Measurements from ENCODE around the gene ARPC5L.
"Not testable (repeated sequence)": the region's sequence is repeated elsewhere in the genome, so short reads cannot be mapped to it uniquely, and the experiment has no call there.

Gene ARPC5L

GRCh38 chr9:124894741-124895170 lies 32.8 kb downstream of the ARPC5L start:
- peak in 1 of 2 experiments; percentile 18 for DNase-seq

- DNase-seq: no peak
Measured at GRCh38 chr9:124897570-124898460, 35.9 kb downstream of the ARPC5L start.

GRCh38 chr9:124899845-124900244 lies 37.9 kb downstream of the ARPC5L start:
- DNase-seq: no peak

- DNase-seq: no peak
Measured at GRCh38 chr9:124906966-124907365, 45.0 kb downstream of the ARPC5L start.

GRCh38 chr9:124908098-124908497 lies 46.2 kb downstream of the ARPC5L start:
- DNase-seq: no peak

GRCh38 chr9:124911766-124912165 lies 49.8 kb downstream of the ARPC5L start:
- no peak for DNase-seq

GRCh38 chr9:124913378-124913777 lies 51.4 kb downstream of the ARPC5L start:
- no peak for DNase-seq

- DNase-seq: no peak
Measured at GRCh38 chr9:124914753-124915405, 52.9 kb downstream of the ARPC5L start.

GRCh38 chr9:124920394-124920793 lies 58.5 kb downstream of the ARPC5L start:
- not testable (repeated sequence) for DNase-seq
